ENCODE results near the gene REEP1. TPM values are rescaled to one million over a fixed set of nuclear protein-coding genes. Genes with fewer than 3 reads are reported as not detected.

REEP1 gene
- total and polyA plus RNA-seq, 2 of the 8 experiments (the other 6 are each of a cell fraction or from before 2014, with no cell fraction given): 0.74 to 1.5 TPM

DNA sequence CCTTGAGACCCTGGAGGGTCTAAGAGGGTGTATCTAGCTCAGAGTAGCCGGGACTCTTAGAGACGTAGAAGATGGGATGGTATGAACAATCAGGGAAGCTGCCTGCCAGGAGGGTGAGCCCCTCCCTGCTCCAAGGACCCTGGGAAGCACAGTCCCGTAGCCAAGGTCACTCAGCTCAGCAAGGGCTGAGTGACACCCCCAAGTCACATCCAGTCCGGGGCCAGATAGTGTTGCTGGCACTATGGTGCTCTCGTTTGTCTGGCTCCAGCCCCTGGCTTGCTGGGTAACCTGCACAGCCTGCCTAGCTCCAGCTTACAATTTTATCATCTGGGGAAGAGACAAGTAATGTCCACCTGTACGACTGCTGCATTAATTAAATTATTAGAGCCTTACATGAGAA is 22.3 kb downstream of the REEP1 start:
- Histone ChIP-seq H3K27me3 (replicated peaks in 1 of 4; ENCODE audit: control insufficient read depth in 3 of 4, extremely low read depth in 1 of 4, insufficient read depth in 3 of 4, low read length in 3 of 4) (no peaks in the 10 kb centered on the region), H3K27ac (ENCODE audit: low read depth, low read length) (no peak overlapping the region), H3K4me2 (ENCODE audit: insufficient read depth in 1 of 2, low read depth in 2 of 2, low read length in 2 of 2) (no peak overlapping the region), H4K8ac (ENCODE audit: extremely low read depth, insufficient read depth, low read length) (no peak overlapping the region), H3K9me3 (ENCODE audit: insufficient read depth in 2 of 2, low read depth in 1 of 2, low read length in 1 of 2) (no peaks in the 10 kb centered on the region), H2BK20ac (ENCODE audit: low read length) (no peak overlapping the region), H2BK15ac (ENCODE audit: low read length) (no peak overlapping the region), H4K20me1 (replicated peaks in 1 of 2; ENCODE audit: control insufficient read depth in 1 of 2, insufficient read depth in 2 of 2, low read length in 2 of 2) (no peaks in the 10 kb centered on the region), H3K36me3 (ENCODE audit: control insufficient read depth in 2 of 4, insufficient read depth in 4 of 4, low read length in 3 of 4) (no peaks in the 10 kb centered on the region), H3K79me1 (ENCODE audit: low read depth, low read length) (no peaks in the 10 kb centered on the region), H3K18ac (ENCODE audit: extremely low read depth, low read length) (no peak overlapping the region), H3K23me2 (ENCODE audit: low read depth, low read length) (no peaks in the 10 kb centered on the region; the same call in 1 of the 2 replicates), H2BK5ac (ENCODE audit: low read depth, low read length) (no peak overlapping the region), H3K9ac (replicated peaks in 1 of 4; ENCODE audit: extremely low read depth in 1 of 4, low read depth in 3 of 4, low read length in 3 of 4) (no peak overlapping the region), H3K4me1 (replicated peaks in 1 of 4; ENCODE audit: control insufficient read depth in 3 of 4, insufficient read depth in 4 of 4, low read length in 3 of 4) (no peaks in the 10 kb centered on the region), H3K23ac (ENCODE audit: insufficient read length) (no peak overlapping the region), H3K56ac (replicated peaks; ENCODE audit: insufficient read length, low read depth, low read length) (no peak overlapping the region), H3K79me2 (ENCODE audit: control insufficient read depth in 1 of 2, insufficient read depth in 2 of 2, low read length in 2 of 2) (no peaks in the 10 kb centered on the region), H2BK12ac (ENCODE audit: low read depth, low read length) (no peak overlapping the region), H2BK120ac (replicated peaks; ENCODE audit: low read depth, low read length) (no peak overlapping the region), H2AK5ac (ENCODE audit: low read depth, low read length) (no peak overlapping the region), H2AFZ (ENCODE audit: low read length) (no peak overlapping the region), H3K4ac (replicated peaks; ENCODE audit: insufficient read length, low read depth, low read length) (no peak overlapping the region), H4K5ac (ENCODE audit: insufficient read length, low read depth, low read length) (no peak overlapping the region), H4K91ac (replicated peaks; ENCODE audit: insufficient read length, low read length) (no peak overlapping the region), H3K14ac (ENCODE audit: insufficient read length) (no peak overlapping the region), H3K4me3 (ENCODE audit: extremely low read depth in 1 of 4, insufficient read depth in 2 of 4, low read depth in 3 of 4, low read length in 4 of 4) (no peak overlapping the region)
- CTCF ChIA-PET (ENCODE audit: partially characterized antibody): interaction anchor here (0.8 to 5.4 kb wide), 4 partner anchors 11 to 21 kb away, joined by 3 to 31 read pairs (median 4); no protein-coding TSS in a partner anchor
- WGBS, 2 experiments (ENCODE audit: extremely low coverage in 1 of 2, insufficient coverage in 1 of 2, insufficient read length in 1 of 2, insufficient replicate concordance in 2 of 2, low coverage in 1 of 2, low lambda C conversion rate in 2 of 2, missing lambda C conversion rate in 1 of 2): 83% methylated on average over 6 of the region's 6 CpGs; no CpG with 5 or more reads in 1 of the 2 experiments
- TF ChIP-seq HDAC6 (IDR thresholded peaks at IDR 0.05; ENCODE audit: low read depth, low read length): no peak
- no peak for TF ChIP-seq TBP (IDR thresholded peaks at IDR 0.05; ENCODE audit: low read depth, low read length)
- POLR2A ChIA-PET (ENCODE audit: partially characterized antibody): interaction anchor here (1.7 kb wide), 1 partner anchor 11 kb away, joined by 4 read pairs; no protein-coding TSS in a partner anchor
- DNase-seq (ENCODE audit: low read depth in 1 of 2, low spot score in 2 of 2) (no peak), FAIRE-seq (no peak)

All from H1 (cell line).